HG03097 (cell line): ENCODE measurements around the gene LRRC2.
"Not testable (repeated sequence)": the region's sequence is repeated elsewhere in the genome, so short reads cannot be mapped to it uniquely, and the experiment has no call there.

Experiments
- ATAC-seq: cut with Tn5 transposase; IDR thresholded peaks from one replicate; pipeline ENCODE4 v1.9.1; 2021; ENCODE audit not compliant: unreplicated experiment, low FRiP score

Gene LRRC2

GRCh38 chr3:46584598-46585467 is 18.7 kb upstream of the LRRC2 start:
- no peak for ATAC-seq

- ATAC-seq = no peak
Measured at GRCh38 chr3:46580675-46581074, 14.6 kb upstream of the LRRC2 start.

- no peak for ATAC-seq
Measured at GRCh38 chr3:46579756-46580286, 13.7 kb upstream of the LRRC2 start.

- ATAC-seq = no peak
Measured at GRCh38 chr3:46578973-46579755, 13.1 kb upstream of the LRRC2 start.

- ATAC-seq = not testable (repeated sequence)
Measured at GRCh38 chr3:46577580-46578249, 11.6 kb upstream of the LRRC2 start.

GRCh38 chr3:46576879-46577278 is 10.8 kb upstream of the LRRC2 start:
- no peak for ATAC-seq

- no peak for ATAC-seq
Measured at GRCh38 chr3:46576386-46576785, 10.3 kb upstream of the LRRC2 start.

- no peak for ATAC-seq
Measured at GRCh38 chr3:46575577-46576222, 9.6 kb upstream of the LRRC2 start.

- ATAC-seq = no peak
Measured at GRCh38 chr3:46574881-46575576, 8.9 kb upstream of the LRRC2 start.

- ATAC-seq = no peak
Measured at GRCh38 chr3:46574243-46574646, 8.1 kb upstream of the LRRC2 start.

GRCh38 chr3:46573701-46574100 is 7.6 kb upstream of the LRRC2 start:
- ATAC-seq = no peak

- ATAC-seq = no peak
Measured at GRCh38 chr3:46571684-46572083, 5.6 kb upstream of the LRRC2 start.

GRCh38 chr3:46565607-46566039 is 479 bp downstream of the LRRC2 start:
- no peak for ATAC-seq

GRCh38 chr3:46565077-46565476 is 1.0 kb downstream of the LRRC2 start:
- no peak for ATAC-seq

- ATAC-seq = no peak
Measured at GRCh38 chr3:46564190-46565021, 1.7 kb downstream of the LRRC2 start.

GRCh38 chr3:46561951-46562350 is 4.2 kb downstream of the LRRC2 start:
- no peak for ATAC-seq

- ATAC-seq = no peak
Measured at GRCh38 chr3:46561511-46561910, 4.6 kb downstream of the LRRC2 start.

GRCh38 chr3:46559091-46559704 is 6.9 kb downstream of the LRRC2 start:
- ATAC-seq = no peak
